SU-DHL-6 (cell line): ENCODE results near the gene DPEP2.

ENCODE experiments used
- CTCF ChIP-seq: fragments of 200-600 bp; sonication (generic); IDR thresholded peaks from one replicate; pipeline ENCODE4 v1.5.1; 2017; ENCODE audit warnings: antibody characterized with exemption, mild to moderate bottlenecking, low read length, moderate library complexity; ENCODE audit not compliant: insufficient read depth, poor library complexity, severe bottlenecking
- EZH2phosphoT487 ChIP-seq: fragments of 200-600 bp; sonication (generic), shearing (Covaris generic); conservative IDR thresholded peaks from 2 replicates; pipeline ENCODE4 v1.6.1; 2018; ENCODE audit warnings: mild to moderate bottlenecking, antibody characterized with exemption, low read length, moderate library complexity, mixed read lengths

GRCh38 chr16:67942510-67943255 lies 56.6 kb downstream of the DPEP2 start:
- no peak for TF ChIP-seq CTCF
- no peak for TF ChIP-seq EZH2phosphoT487
